Measurements from ENCODE around the gene USP31.
"Not testable (repeated sequence)": the region's sequence is repeated elsewhere in the genome, so short reads cannot be mapped to it uniquely, and the experiment has no call there.

DNA sequence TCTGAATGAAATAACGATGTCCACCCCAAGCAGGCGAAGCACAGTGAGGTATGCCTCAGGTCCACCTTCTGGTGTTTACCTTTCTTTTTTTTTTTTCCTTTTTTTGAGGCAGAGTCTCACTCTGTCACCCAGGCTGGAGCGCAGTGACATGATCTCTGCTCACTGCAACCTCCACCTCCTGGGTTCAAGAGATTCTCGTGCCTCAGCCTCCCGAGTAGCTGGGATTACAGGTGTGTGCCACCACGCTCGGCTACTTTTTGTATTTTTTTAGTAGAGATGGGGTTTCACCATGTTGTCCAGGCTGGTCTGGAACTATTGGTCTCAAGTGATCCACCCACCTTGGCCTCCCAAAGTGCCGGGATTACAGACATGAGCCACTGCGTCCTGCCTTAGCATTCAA lies 4.9 kb downstream of the USP31 start:
- not testable (repeated sequence) for TF ChIP-seq POLR2A (IDR thresholded peaks at IDR 0.05; ENCODE audit: control extremely low read depth in 1 of 2, low read depth in 2 of 2, low read length in 2 of 2); RNF2 (IDR thresholded peaks at IDR 0.05; ENCODE audit: borderline replicate concordance, low read depth, low read length, missing control alignments, poor library complexity, severe bottlenecking); ATF2 (IDR thresholded peaks at IDR 0.05; ENCODE audit: low read length); EGR1 (IDR thresholded peaks at IDR 0.05; ENCODE audit: borderline replicate concordance, low read depth, low read length); EZH2 (IDR thresholded peaks at IDR 0.05; ENCODE audit: low read depth, low read length, severe bottlenecking); RAD21 (IDR thresholded peaks at IDR 0.05 in 1 of 2, conservative IDR thresholded peaks at IDR 0.05 in 1 of 2; ENCODE audit: low read depth in 2 of 2, low read length in 2 of 2); EP300 (IDR thresholded peaks at IDR 0.05; ENCODE audit: borderline replicate concordance in 1 of 2, low read depth in 2 of 2, low read length in 2 of 2); CHD2 (IDR thresholded peaks at IDR 0.05; ENCODE audit: low read length); SUZ12 (IDR thresholded peaks at IDR 0.05; ENCODE audit: low read length); JUN (IDR thresholded peaks at IDR 0.05; ENCODE audit: low read depth, low read length)
- TF ChIP-seq, protein P1, sequence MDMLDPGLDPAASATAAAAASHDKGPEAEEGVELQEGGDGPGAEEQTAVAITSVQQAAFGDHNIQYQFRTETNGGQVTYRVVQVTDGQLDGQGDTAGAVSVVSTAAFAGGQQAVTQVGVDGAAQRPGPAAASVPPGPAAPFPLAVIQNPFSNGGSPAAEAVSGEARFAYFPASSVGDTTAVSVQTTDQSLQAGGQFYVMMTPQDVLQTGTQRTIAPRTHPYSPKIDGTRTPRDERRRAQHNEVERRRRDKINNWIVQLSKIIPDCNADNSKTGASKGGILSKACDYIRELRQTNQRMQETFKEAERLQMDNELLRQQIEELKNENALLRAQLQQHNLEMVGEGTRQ (IDR thresholded peaks at IDR 0.05; ENCODE audit: low read length) = not testable (repeated sequence)
- TF ChIP-seq, protein P2, sequence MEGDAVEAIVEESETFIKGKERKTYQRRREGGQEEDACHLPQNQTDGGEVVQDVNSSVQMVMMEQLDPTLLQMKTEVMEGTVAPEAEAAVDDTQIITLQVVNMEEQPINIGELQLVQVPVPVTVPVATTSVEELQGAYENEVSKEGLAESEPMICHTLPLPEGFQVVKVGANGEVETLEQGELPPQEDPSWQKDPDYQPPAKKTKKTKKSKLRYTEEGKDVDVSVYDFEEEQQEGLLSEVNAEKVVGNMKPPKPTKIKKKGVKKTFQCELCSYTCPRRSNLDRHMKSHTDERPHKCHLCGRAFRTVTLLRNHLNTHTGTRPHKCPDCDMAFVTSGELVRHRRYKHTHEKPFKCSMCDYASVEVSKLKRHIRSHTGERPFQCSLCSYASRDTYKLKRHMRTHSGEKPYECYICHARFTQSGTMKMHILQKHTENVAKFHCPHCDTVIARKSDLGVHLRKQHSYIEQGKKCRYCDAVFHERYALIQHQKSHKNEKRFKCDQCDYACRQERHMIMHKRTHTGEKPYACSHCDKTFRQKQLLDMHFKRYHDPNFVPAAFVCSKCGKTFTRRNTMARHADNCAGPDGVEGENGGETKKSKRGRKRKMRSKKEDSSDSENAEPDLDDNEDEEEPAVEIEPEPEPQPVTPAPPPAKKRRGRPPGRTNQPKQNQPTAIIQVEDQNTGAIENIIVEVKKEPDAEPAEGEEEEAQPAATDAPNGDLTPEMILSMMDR (IDR thresholded peaks at IDR 0.05; ENCODE audit: control extremely low read depth in 1 of 3, insufficient read depth in 1 of 3, low read depth in 1 of 3, low read length in 3 of 3) = not testable (repeated sequence)
